HCT116 (cell line): ENCODE results near the gene CCDC138. TPM values are rescaled to one million over a fixed set of nuclear protein-coding genes. Genes with fewer than 3 reads are reported as not detected.

ENCODE experiments used
- ATAC-seq: fragments of 200-7000 bp; cut with Tn5 transposase; 2 replicates; pipeline ENCODE4 v1.9.1; 2020; ENCODE audit warnings: mild to moderate bottlenecking, moderate library complexity
- BruUV-seq: library from RNA; stranded (reverse); fragments of 400-500 nt; replicated peaks from 2 replicates; lab custom pipeline; 2021; lab: Mats Ljungman, UMichigan
- CTCF ChIA-PET: fragments of 300-600 bp; sonication (Branson Sonifier 250); formaldehyde crosslinking; loops from one replicate; lab custom pipeline; 2021; ENCODE audit warnings: antibody characterized with exemption; lab: Charles Lee
- POLR2A ChIA-PET: fragments of 300-600, 350-600 bp; sonication (Branson Sonifier 250); formaldehyde crosslinking; loops from one replicate; lab custom pipeline; 2021; ENCODE audit warnings: antibody characterized with exemption; lab: Charles Lee
- RAD21 ChIA-PET, 2 experiments: fragments of 300-600 bp; sonication (Branson Sonifier 250); formaldehyde crosslinking; loops; one replicate each; lab custom pipeline; 2023; ENCODE audit warnings: low total read pairs in 2 of 2; ENCODE audit not compliant: uncharacterized antibody in 2 of 2, unreplicated experiment in 2 of 2, low non-redundant PET in 1 of 2; lab: Charles Lee
- DNase-seq: peaks from one replicate; pipeline ENCODE4 v3.0.0-alpha.2; 2010; ENCODE audit warnings: low read depth, low spot score
- H2AFZ ChIP-seq: fragments of 200-600 bp; shearing (Covaris generic), sonication (generic); 2 replicates; pipeline ENCODE4 v1.6.1; 2017; ENCODE audit warnings: low read depth, mixed run types, mixed read lengths, antibody characterized with exemption, low read length; ENCODE audit not compliant: poor library complexity, severe bottlenecking
- H3K27ac ChIP-seq: 2 replicates; pipeline ENCODE4 v1.5.1; 2012; ENCODE audit warnings: low read depth, low read length
- H3K27me3 ChIP-seq: fragments of 200-600 bp; sonication (generic); 2 replicates; pipeline ENCODE4 v1.6.1; 2016; ENCODE audit warnings: mixed run types, low read length, mixed read lengths; ENCODE audit not compliant: insufficient read depth
- H3K36me3 ChIP-seq, 2 experiments: fragments of 200-500 bp in 1 of 2; fragments of 200-600 bp in 1 of 2; sonication (Bioruptor generic) in 1 of 2; sonication (generic) in 1 of 2; 2 replicates each; pipeline versions ENCODE4 v1.5.1 to v1.6.1; 2014 to 2016; ENCODE audit warnings: low read length in 2 of 2, inconsistent platforms in 1 of 2, mixed read lengths in 1 of 2, mixed run types in 1 of 2; ENCODE audit not compliant: insufficient read depth in 2 of 2, control insufficient read depth in 1 of 2
- H3K4me1 ChIP-seq, 2 experiments: fragments of 200-600 bp in 1 of 2; sonication (generic) in 1 of 2; 2 replicates each; pipeline versions ENCODE4 v1.5.1 to v1.6.1; 2012 to 2017; ENCODE audit warnings: low read length in 2 of 2, inconsistent platforms in 1 of 2, mild to moderate bottlenecking in 1 of 2, mixed read lengths in 1 of 2, mixed run types in 1 of 2, moderate library complexity in 1 of 2; ENCODE audit not compliant: insufficient read depth in 2 of 2, control insufficient read depth in 1 of 2
- H3K4me2 ChIP-seq: fragments of 200-600 bp; sonication (generic); 2 replicates; pipeline ENCODE4 v1.6.1; 2017; ENCODE audit warnings: mixed run types, low read length, mixed read lengths
- H3K4me3 ChIP-seq, 2 experiments: fragments of 200-600 bp in 1 of 2; sonication (generic) in 1 of 2; replicated peaks in 1 of 2; 2 replicates each; pipeline ENCODE4 v1.5.1; 2011 to 2016; ENCODE audit warnings: low read length in 2 of 2, control low read depth in 1 of 2, low read depth in 1 of 2, mild to moderate bottlenecking in 1 of 2, mixed read lengths in 1 of 2, mixed run types in 1 of 2
- H3K79me2 ChIP-seq: fragments of 200-600 bp; sonication (generic); 2 replicates; pipeline ENCODE4 v1.6.1; 2017; ENCODE audit warnings: mild to moderate bottlenecking, mixed run types, low read length, moderate library complexity, mixed read lengths; ENCODE audit not compliant: insufficient read depth
- H3K9ac ChIP-seq: fragments of 200-600 bp; sonication (generic); 2 replicates; pipeline ENCODE4 v1.6.1; 2016; ENCODE audit warnings: low read length, mixed read lengths
- H3K9me2 ChIP-seq: fragments of 200-600 bp; sonication (generic), shearing (Covaris generic); 2 replicates; pipeline ENCODE4 v1.6.1; 2017; ENCODE audit warnings: mixed run types, mild to moderate bottlenecking, moderate library complexity; ENCODE audit not compliant: insufficient read depth
- H3K9me3 ChIP-seq, 2 experiments: fragments of 200-500 bp in 1 of 2; fragments of 200-600 bp in 1 of 2; sonication (Bioruptor generic) in 1 of 2; sonication (generic) in 1 of 2; 2 replicates each; pipeline ENCODE4 v1.6.1; 2014 to 2017; ENCODE audit warnings: low read length in 2 of 2, mixed read lengths in 2 of 2, inconsistent platforms in 1 of 2, low read depth in 1 of 2, mild to moderate bottlenecking in 1 of 2, mixed run types in 1 of 2, moderate library complexity in 1 of 2; ENCODE audit not compliant: control insufficient read depth in 1 of 2, insufficient read depth in 1 of 2
- H4K20me1 ChIP-seq: fragments of 200-600 bp; sonication (generic), shearing (Covaris generic); 2 replicates; pipeline ENCODE4 v1.6.1; 2017; ENCODE audit warnings: mixed run types, mild to moderate bottlenecking, moderate library complexity; ENCODE audit not compliant: insufficient read depth
- CBX3 ChIP-seq: IDR thresholded peaks from 2 replicates; pipeline ENCODE4 v1.6.1; 2012; ENCODE audit warnings: low read depth
- CEBPB ChIP-seq: IDR thresholded peaks from 2 replicates; pipeline ENCODE4 v1.6.1; 2012; ENCODE audit warnings: low read depth
- CTCF ChIP-seq, 3 experiments: fragments of 200-600 bp in 1 of 3; sonication (generic) in 1 of 3; IDR thresholded peaks in 2 of 3; conservative IDR thresholded peaks in 1 of 3; 2 replicates each; pipeline ENCODE4 v1.5.1; 2012 to 2017; ENCODE audit warnings: low read depth in 2 of 3, low read length in 2 of 3, antibody characterized with exemption in 1 of 3, borderline replicate concordance in 1 of 3, control low read depth in 1 of 3, mild to moderate bottlenecking in 1 of 3, mixed read lengths in 1 of 3, mixed run types in 1 of 3, moderate library complexity in 1 of 3; ENCODE audit not compliant: insufficient read depth in 1 of 3
- EZH2 ChIP-seq: fragments of 200-600 bp; sonication (generic); IDR thresholded peaks from 2 replicates; pipeline ENCODE4 v1.6.1; 2017; ENCODE audit warnings: antibody characterized with exemption, mixed run types
- EZH2phosphoT487 ChIP-seq: fragments of 200-600 bp; IDR thresholded peaks from 2 replicates; pipeline ENCODE4 v1.6.1; 2018; ENCODE audit warnings: antibody characterized with exemption, borderline replicate concordance
- FOSL1 ChIP-seq: IDR thresholded peaks from 2 replicates; pipeline ENCODE4 v1.6.1; 2012; ENCODE audit warnings: low read depth
- JUND ChIP-seq: IDR thresholded peaks from 2 replicates; pipeline ENCODE4 v1.6.1; 2012
- POLR2A ChIP-seq: IDR thresholded peaks from 2 replicates; pipeline ENCODE4 v1.7.0; 2011; ENCODE audit warnings: borderline replicate concordance; ENCODE audit not compliant: insufficient read depth, insufficient read length; ENCODE audit errors: extremely low read depth
- REST ChIP-seq: IDR thresholded peaks from 2 replicates; pipeline ENCODE4 v1.6.1; 2012; ENCODE audit warnings: low read depth
- SIN3A ChIP-seq: IDR thresholded peaks from 2 replicates; pipeline ENCODE4 v1.6.1; 2012; ENCODE audit warnings: low read depth
- SRF ChIP-seq: IDR thresholded peaks from 2 replicates; pipeline ENCODE4 v1.6.1; 2012; ENCODE audit warnings: low read depth
- TCF7L2 ChIP-seq: IDR thresholded peaks from 2 replicates; pipeline ENCODE4 v1.7.0; 2011; ENCODE audit warnings: borderline replicate concordance, inconsistent platforms; ENCODE audit not compliant: insufficient read depth, insufficient read length; ENCODE audit errors: extremely low read depth
- ZFX ChIP-seq: fragments of 450-650 bp; IDR thresholded peaks from 2 replicates; pipeline ENCODE4 v1.6.1; 2017
- intact Hi-C: fragments of 100-400 bp; cut with micrococcal nuclease; formaldehyde crosslinking; loops from 2 replicates; pipeline ENCODE4 v1.10.0; 2022
- total RNA-seq: library from RNA; stranded (reverse); gene quantifications from one replicate; pipeline ENCODE4 v1.2.1, GENCODE V29; 2021; ENCODE audit not compliant: unreplicated experiment

Gene CCDC138
- total RNA-seq, 1 experiment from 2014 or later = 13.4 TPM

GRCh38 chr2:108911807-108912628 is 125.4 kb downstream of the CCDC138 start (continued):
- TF ChIP-seq CTCF (IDR thresholded peaks at IDR 0.05 in 2 of 3, conservative IDR thresholded peaks at IDR 0.05 in 1 of 3; ENCODE audit: borderline replicate concordance in 1 of 3, insufficient read depth in 1 of 3, low read depth in 2 of 3, low read length in 2 of 3) (no peak), CEBPB (no peak), EZH2 (no peak), EZH2phosphoT487 (no peak), POLR2A (no peak), CBX3 (no peak), SIN3A (no peak), ZFX (no peak), TCF7L2 (no peak), JUND (no peak), SRF (no peak)

GRCh38 chr2:108912629-108912902 is 126.0 kb downstream of the CCDC138 start:
- TF ChIP-seq REST = no peak
- no peak for TF ChIP-seq EZH2
- no peak for TF ChIP-seq FOSL1
- no TSS peak for BruUV-seq
- Histone ChIP-seq H3K4me3 (no peak overlapping the region), H3K9me2 (no peaks in the 10 kb centered on the region), H3K9ac (no peak overlapping the region), H2AFZ (no peak overlapping the region), H3K36me3 (no peaks in the 10 kb centered on the region), H3K4me1 (no peaks in the 10 kb centered on the region), H3K9me3 (no peaks in the 10 kb centered on the region), H3K27ac (no peak overlapping the region), H3K4me2 (no peak overlapping the region), H4K20me1 (no peaks in the 10 kb centered on the region), H3K27me3 (no peaks in the 10 kb centered on the region), H3K79me2 (no peaks in the 10 kb centered on the region)
- ChIA-PET RAD21 (no interaction called here), POLR2A (no interaction called here), CTCF (no interaction called here)
- no peak for ATAC-seq
- intact Hi-C loops = no loop called here
- no peak for DNase-seq
